Stomach (tissue), 4 donors: ENCODE measurements around the gene ZNF746.

ENCODE experiments used
- CTCF ChIP-seq, 7 experiments: fragments of 450-650 bp in 4 of 7; fragments of 200-600 bp in 3 of 7; sonication (generic) in 3 of 7; IDR thresholded peaks; one replicate each; pipeline ENCODE4 v1.5.1; 2016 to 2019; ENCODE audit warnings: antibody characterized with exemption in 7 of 7, control low read depth in 2 of 7, mild to moderate bottlenecking in 1 of 7
- POLR2A ChIP-seq, 4 donors: fragments of 450-650 bp; IDR thresholded peaks; one replicate each; pipeline ENCODE4 v1.6.1; 2016; ENCODE audit warnings: antibody characterized with exemption in 4 of 4, control low read depth in 2 of 4, mild to moderate bottlenecking in 1 of 4, moderate library complexity in 1 of 4
- POLR2AphosphoS5 ChIP-seq, 3 donors: sonication (generic); formaldehyde crosslinking; IDR thresholded peaks; one replicate each; pipeline ENCODE4 v1.6.1; 2016; ENCODE audit warnings: antibody characterized with exemption in 3 of 3

GRCh38 chr7:149466364-149466763 lies 31.2 kb downstream of the ZNF746 start:
- TF ChIP-seq POLR2AphosphoS5 (IDR thresholded peaks at IDR 0.05) (no peak), CTCF (IDR thresholded peaks at IDR 0.05) (no peak), POLR2A (IDR thresholded peaks at IDR 0.05) (no peak)
